ENCODE measurements around the gene CHAC2. TPM values are rescaled to one million over a fixed set of nuclear protein-coding genes. Genes with fewer than 3 reads are reported as not detected.
"Not testable (repeated sequence)": the region's sequence is repeated elsewhere in the genome, so short reads cannot be mapped to it uniquely, and the experiment has no call there.

Gene CHAC2
- total RNA-seq (2022) (7.4 and 8.8 TPM in 2 replicates), Bru-seq, nascent RNA (percentile 59 among the genes with signal in this experiment), BruChase-seq, experiment 1, labeled RNA remaining after a 6-hour chase (percentile 56 among the genes with signal in this experiment), BruChase-seq, experiment 2, labeled RNA remaining after a 2-hour chase (percentile 66 among the genes with signal in this experiment)
- long read RNA-seq, transcript CHAC2-201 (3 exons, 1,321 nt), result major isoform, 25 of 34 reads
- long read RNA-seq, partial matches to known transcripts, result 0 of 34 reads
- long read RNA-seq, other reads (novel, unspliced or antisense), result 9 of 34 reads

DNA sequence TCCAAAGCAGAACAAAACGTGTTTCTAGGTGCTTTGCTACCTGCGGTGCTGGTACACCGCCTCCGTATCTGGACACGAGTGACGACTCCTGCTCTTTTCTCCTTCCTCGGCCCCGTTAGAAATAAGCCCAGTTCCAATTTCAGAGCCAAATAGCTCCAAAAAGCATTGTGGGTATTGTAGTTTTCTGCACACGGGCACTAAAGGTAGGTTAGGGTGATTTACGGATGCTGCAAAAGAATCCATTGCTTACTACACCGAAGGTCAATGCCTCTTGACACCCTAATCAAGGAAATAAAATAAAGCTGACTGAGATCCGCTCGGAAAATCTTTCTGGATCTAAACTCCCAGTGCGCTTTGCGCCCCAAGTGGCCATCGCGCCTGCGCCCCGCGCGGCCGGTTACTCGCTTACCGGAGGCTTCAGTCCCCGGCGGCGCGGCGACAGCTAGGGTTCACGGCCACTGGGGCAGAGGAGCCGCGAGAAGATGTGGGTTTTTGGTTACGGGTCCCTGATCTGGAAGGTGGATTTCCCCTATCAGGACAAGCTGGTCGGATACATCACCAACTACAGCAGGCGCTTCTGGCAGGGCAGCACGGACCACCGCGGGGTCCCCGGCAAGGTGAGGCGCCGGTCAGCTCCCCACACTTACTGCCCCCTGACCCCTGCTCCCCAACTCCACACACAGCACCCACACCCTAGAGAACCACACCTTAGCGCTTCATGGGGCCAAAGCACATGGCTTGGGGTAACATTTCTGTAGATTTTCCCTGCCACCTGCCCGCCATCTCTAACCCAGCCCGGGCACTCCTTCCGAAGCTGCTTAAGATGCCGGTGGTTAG, at the start of gene CHAC2:
TSS of gene CHAC2 (plus strand) at position 400 of the 837 bp plus-strand sequence. CDS start at position 483, 83 bp downstream.
- H3K4me1 Mint-ChIP-seq (ENCODE audit: low read depth, unreplicated experiment), result peaks cover 9% of the 10 kb centered on the region
- DNase-seq, result peak; percentile 89
- H3K27me3 Mint-ChIP-seq (ENCODE audit: unreplicated experiment), result no peaks in the 10 kb centered on the region
- CTCF ChIA-PET, result interaction anchor here (1.0 kb wide), 1 partner anchor 46 kb away, joined by 3 read pairs; no protein-coding TSS in a partner anchor
- peaks cover 12% of the 10 kb centered on the region for H3K36me3 Mint-ChIP-seq (ENCODE audit: insufficient read depth, unreplicated experiment)
- TF ChIP-seq, protein P1, sequence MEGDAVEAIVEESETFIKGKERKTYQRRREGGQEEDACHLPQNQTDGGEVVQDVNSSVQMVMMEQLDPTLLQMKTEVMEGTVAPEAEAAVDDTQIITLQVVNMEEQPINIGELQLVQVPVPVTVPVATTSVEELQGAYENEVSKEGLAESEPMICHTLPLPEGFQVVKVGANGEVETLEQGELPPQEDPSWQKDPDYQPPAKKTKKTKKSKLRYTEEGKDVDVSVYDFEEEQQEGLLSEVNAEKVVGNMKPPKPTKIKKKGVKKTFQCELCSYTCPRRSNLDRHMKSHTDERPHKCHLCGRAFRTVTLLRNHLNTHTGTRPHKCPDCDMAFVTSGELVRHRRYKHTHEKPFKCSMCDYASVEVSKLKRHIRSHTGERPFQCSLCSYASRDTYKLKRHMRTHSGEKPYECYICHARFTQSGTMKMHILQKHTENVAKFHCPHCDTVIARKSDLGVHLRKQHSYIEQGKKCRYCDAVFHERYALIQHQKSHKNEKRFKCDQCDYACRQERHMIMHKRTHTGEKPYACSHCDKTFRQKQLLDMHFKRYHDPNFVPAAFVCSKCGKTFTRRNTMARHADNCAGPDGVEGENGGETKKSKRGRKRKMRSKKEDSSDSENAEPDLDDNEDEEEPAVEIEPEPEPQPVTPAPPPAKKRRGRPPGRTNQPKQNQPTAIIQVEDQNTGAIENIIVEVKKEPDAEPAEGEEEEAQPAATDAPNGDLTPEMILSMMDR (IDR thresholded peaks at IDR 0.05; ENCODE audit: unreplicated experiment), result peak; percentile 50
- intact Hi-C loops (cut with micrococcal nuclease; ENCODE audit: unreplicated experiment), result no loop called here
- BruUV-seq (replicated peaks), result TSS peak; percentile 64
- peak within 1 kb of the TSS; percentile 93 for H3K4me3 Mint-ChIP-seq (ENCODE audit: low read depth, unreplicated experiment)
- H3K9me3 Mint-ChIP-seq (ENCODE audit: low read depth, unreplicated experiment), result no peaks in the 10 kb centered on the region
- peak within 1 kb of the TSS; percentile 78 for H3K27ac Mint-ChIP-seq (ENCODE audit: unreplicated experiment)

DNA sequence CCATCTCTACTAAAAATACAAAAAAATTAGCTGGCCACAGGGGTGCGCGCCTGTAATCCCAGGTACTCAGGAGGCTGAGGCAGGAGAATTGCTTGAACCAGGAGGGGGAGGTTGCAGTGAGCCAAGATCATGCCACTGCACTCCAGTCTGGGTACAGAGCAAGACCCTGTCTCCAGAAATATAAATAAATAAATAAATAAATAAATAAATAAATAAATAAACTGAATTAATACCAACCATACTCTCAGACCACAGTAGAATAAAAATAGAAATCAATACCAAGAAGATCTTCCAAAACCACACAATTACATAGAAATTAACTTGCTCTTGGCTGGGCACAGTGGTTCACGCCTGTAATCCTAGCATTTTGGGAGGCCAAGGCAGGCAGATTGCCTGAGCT, 46.7 kb upstream of the CHAC2 start:
- intact Hi-C loops (cut with micrococcal nuclease; ENCODE audit: unreplicated experiment); H3K4me3 Mint-ChIP-seq (ENCODE audit: low read depth, unreplicated experiment); H3K9me3 Mint-ChIP-seq (ENCODE audit: low read depth, unreplicated experiment); H3K36me3 Mint-ChIP-seq (ENCODE audit: insufficient read depth, unreplicated experiment); BruUV-seq (replicated peaks); H3K27me3 Mint-ChIP-seq (ENCODE audit: unreplicated experiment); DNase-seq; H3K27ac Mint-ChIP-seq (ENCODE audit: unreplicated experiment): not testable (repeated sequence)
- peaks cover 11% of the 10 kb centered on the region for H3K4me1 Mint-ChIP-seq (ENCODE audit: low read depth, unreplicated experiment)
- CTCF ChIA-PET, result interaction anchor here (0.6 to 1.0 kb wide), 2 partner anchors 47 to 661 kb away, joined by 3 to 4 read pairs; no protein-coding TSS in a partner anchor

DNA sequence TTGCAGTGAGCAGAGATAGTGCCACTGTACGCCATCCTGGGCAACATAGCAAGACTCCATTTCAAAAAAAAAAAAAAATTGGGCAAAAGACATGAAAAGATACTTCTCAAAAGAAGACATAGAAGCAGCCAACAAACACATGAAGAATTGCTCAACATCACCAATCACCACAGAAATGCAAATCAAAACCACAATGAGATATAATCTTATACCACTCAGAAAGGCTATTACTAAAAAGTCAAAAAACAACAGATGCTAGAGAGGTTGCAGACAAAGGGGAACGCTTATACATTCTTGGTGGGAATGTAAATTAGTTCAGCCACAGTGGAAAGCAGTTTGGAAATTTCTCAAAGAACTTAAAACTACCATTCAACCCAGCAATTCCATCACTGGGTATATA, 43.1 kb upstream of the CHAC2 start:
- BruUV-seq (replicated peaks), result no TSS peak
- intact Hi-C loops (cut with micrococcal nuclease; ENCODE audit: unreplicated experiment), result no loop called here
- CTCF ChIA-PET, result no interaction called here
- no peaks in the 10 kb centered on the region for H3K4me1 Mint-ChIP-seq (ENCODE audit: low read depth, unreplicated experiment)
- no peak overlapping the region for H3K27ac Mint-ChIP-seq (ENCODE audit: unreplicated experiment)
- H3K4me3 Mint-ChIP-seq (ENCODE audit: low read depth, unreplicated experiment), result no peak overlapping the region
- TF ChIP-seq, protein P1 (IDR thresholded peaks at IDR 0.05; ENCODE audit: unreplicated experiment), result no peak
- no peaks in the 10 kb centered on the region for H3K36me3 Mint-ChIP-seq (ENCODE audit: insufficient read depth, unreplicated experiment)
- H3K27me3 Mint-ChIP-seq (ENCODE audit: unreplicated experiment), result no peaks in the 10 kb centered on the region
- H3K9me3 Mint-ChIP-seq (ENCODE audit: low read depth, unreplicated experiment), result peaks cover 1% of the 10 kb centered on the region
- DNase-seq, result no peak

DNA sequence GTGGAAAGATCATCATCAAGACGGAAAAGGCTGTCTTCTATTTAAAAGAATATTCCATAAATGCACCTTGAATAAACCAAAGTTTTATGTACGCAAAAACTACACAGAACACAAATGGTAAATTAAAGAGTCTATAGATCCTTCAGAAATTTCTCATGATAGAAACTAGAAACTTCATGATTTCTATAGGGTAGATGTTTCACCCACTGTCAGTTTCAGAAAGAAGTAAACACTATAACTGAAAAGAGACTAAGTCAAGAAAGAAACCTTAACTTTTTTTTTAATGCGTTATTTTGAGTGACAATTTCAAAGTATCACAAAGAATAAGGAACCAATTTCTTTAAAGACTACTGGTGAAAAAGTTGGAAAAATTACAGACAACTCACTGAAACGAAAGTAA, 41.9 kb upstream of the CHAC2 start:
- CTCF ChIA-PET, result interaction anchor here (0.6 kb wide), 1 partner anchor 20 kb away, joined by 3 read pairs; no protein-coding TSS in a partner anchor
- H3K4me1 Mint-ChIP-seq (ENCODE audit: low read depth, unreplicated experiment), result no peaks in the 10 kb centered on the region

More for the DNA sequence above, 41.9 kb upstream of the CHAC2 start:
- intact Hi-C loops (cut with micrococcal nuclease; ENCODE audit: unreplicated experiment), result no loop called here
- Mint-ChIP-seq H3K36me3 (ENCODE audit: insufficient read depth, unreplicated experiment) (no peaks in the 10 kb centered on the region), H3K27ac (ENCODE audit: unreplicated experiment) (no peak overlapping the region), H3K27me3 (ENCODE audit: unreplicated experiment) (no peaks in the 10 kb centered on the region), H3K9me3 (ENCODE audit: low read depth, unreplicated experiment) (no peaks in the 10 kb centered on the region), H3K4me3 (ENCODE audit: low read depth, unreplicated experiment) (no peak overlapping the region)
- no peak for DNase-seq
- TF ChIP-seq, protein P1 (IDR thresholded peaks at IDR 0.05; ENCODE audit: unreplicated experiment), result no peak
- BruUV-seq (replicated peaks), result no TSS peak
